NT2/D1 (cell line): ENCODE data around the gene NAPB.

Source experiments
- SUZ12 ChIP-seq: IDR thresholded peaks from 2 replicates; pipeline ENCODE4 v1.6.1; 2011; ENCODE audit not compliant: insufficient read length, insufficient read depth; ENCODE audit errors: extremely low read depth
- YY1 ChIP-seq: IDR thresholded peaks from 2 replicates; pipeline ENCODE4 v1.6.1; 2011; ENCODE audit not compliant: insufficient read length, insufficient read depth
- ZNF274 ChIP-seq: IDR thresholded peaks from 2 replicates; pipeline ENCODE4 v1.6.1; 2011; ENCODE audit warnings: mild to moderate bottlenecking, low read depth, low read length

- TF ChIP-seq ZNF274 (no peak), YY1 (no peak), SUZ12 (no peak)
These were observed 1.0 kb downstream of the NAPB start for GRCh38 chr20:23419995-23420901.
